Measurements from ENCODE around the gene PLPPR1. TPM values are rescaled to one million over a fixed set of nuclear protein-coding genes. Genes with fewer than 3 reads are reported as not detected.

The PLPPR1 gene
- polyA plus RNA-seq, 3 donors = not detected

DNA sequence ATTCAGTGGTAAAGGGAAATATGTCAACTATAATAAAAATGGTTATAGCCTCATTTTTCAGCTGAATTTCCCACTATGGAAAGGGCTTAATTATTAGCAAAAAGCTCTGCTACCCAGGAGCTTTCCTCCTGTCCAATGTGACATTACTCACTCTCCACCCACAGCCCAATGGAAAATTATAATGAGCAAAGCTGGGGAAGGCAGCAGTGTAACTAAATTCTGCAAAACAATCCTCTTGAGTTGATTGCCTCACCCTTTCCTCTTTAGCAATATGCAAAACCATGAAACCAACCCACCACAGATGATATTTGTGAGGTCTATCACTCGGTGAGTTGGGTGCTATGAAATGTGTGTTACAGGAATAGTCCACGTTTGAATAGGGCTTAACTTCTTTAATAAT, 14.0 kb upstream of the PLPPR1 start:
- TF ChIP-seq, protein P1, sequence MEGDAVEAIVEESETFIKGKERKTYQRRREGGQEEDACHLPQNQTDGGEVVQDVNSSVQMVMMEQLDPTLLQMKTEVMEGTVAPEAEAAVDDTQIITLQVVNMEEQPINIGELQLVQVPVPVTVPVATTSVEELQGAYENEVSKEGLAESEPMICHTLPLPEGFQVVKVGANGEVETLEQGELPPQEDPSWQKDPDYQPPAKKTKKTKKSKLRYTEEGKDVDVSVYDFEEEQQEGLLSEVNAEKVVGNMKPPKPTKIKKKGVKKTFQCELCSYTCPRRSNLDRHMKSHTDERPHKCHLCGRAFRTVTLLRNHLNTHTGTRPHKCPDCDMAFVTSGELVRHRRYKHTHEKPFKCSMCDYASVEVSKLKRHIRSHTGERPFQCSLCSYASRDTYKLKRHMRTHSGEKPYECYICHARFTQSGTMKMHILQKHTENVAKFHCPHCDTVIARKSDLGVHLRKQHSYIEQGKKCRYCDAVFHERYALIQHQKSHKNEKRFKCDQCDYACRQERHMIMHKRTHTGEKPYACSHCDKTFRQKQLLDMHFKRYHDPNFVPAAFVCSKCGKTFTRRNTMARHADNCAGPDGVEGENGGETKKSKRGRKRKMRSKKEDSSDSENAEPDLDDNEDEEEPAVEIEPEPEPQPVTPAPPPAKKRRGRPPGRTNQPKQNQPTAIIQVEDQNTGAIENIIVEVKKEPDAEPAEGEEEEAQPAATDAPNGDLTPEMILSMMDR (IDR thresholded peaks at IDR 0.05) = no peak
- H3K9me3 Mint-ChIP-seq = peaks cover 0 to 3% (median 0%) of the 10 kb centered on the region in 7 donors

DNA sequence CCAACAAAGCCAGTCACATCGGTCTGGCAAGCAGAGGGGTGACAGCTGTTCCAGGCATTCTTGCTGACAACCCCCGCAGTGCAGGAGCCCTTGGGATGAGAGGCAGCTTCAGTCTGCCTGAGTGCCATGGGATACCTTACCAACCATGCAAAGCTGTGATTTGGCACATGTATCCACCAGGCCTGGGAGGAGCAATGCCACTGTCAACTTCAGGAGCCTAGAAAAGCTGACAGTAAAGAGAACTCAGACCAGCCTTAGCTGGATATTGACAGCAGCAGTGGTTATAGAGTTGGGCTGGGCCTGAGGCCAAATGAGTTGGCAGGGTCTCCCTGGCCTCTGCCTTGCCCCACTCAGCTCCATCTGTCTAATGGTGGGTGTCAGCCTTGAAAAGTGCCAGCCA, 10.1 kb upstream of the PLPPR1 start:
- Histone ChIP-seq H4K20me1 (ENCODE audit: insufficient read depth, low read length) (no peaks in the 10 kb centered on the region), H3K4me3 (replicated peaks in 1 of 3; ENCODE audit: low read depth in 2 of 3, low read length in 3 of 3) (no peak overlapping the region), H2AFZ (ENCODE audit: insufficient read depth, low read depth, low read length, poor library complexity, severe bottlenecking) (no peak overlapping the region), H3K79me2 (ENCODE audit: insufficient read depth, low read length) (no peaks in the 10 kb centered on the region), H3K4me1 (ENCODE audit: control insufficient read depth in 1 of 2, insufficient read depth in 2 of 2, low read length in 2 of 2) (no peaks in the 10 kb centered on the region), H3K27ac (ENCODE audit: low read depth in 1 of 2, low read length in 2 of 2) (no peak overlapping the region), H3K9me3 (replicated peaks in 1 of 2; ENCODE audit: control insufficient read depth in 1 of 2, insufficient read depth in 1 of 2, low read length in 2 of 2) (no peaks in the 10 kb centered on the region), H3K9ac (ENCODE audit: insufficient read depth, low read length, poor library complexity, severe bottlenecking) (no peak overlapping the region), H3K27me3 (ENCODE audit: control insufficient read depth in 2 of 2, insufficient read depth in 2 of 2, low read length in 2 of 2) (no peaks in the 10 kb centered on the region), H3K4me2 (replicated peaks; ENCODE audit: extremely low read depth, low read length, poor library complexity, severe bottlenecking) (no peak overlapping the region), H3K36me3 (replicated peaks in 1 of 2; ENCODE audit: control insufficient read depth in 1 of 2, insufficient read depth in 2 of 2, low read length in 2 of 2) (no peaks in the 10 kb centered on the region)
- Mint-ChIP-seq H3K4me1 (no peaks in the 10 kb centered on the region), H3K36me3 (no peaks in the 10 kb centered on the region), H3K4me3 (no peak overlapping the region), H3K27me3 (ENCODE audit: low read depth in 3 of 3) (peaks cover 0 to 4% (median 3%) of the 10 kb centered on the region in 3 donors), H3K9me3 (peaks cover 0 to 1% (median 0%) of the 10 kb centered on the region in 7 donors), H3K27ac (no peak overlapping the region)
- 83% methylated on average over 2 of the region's 2 CpGs for WGBS (ENCODE audit: insufficient coverage)
- intact Hi-C loops (cut with micrococcal nuclease) = no loop called here
- no peak for DNase-seq
- TF ChIP-seq, protein P1 (IDR thresholded peaks at IDR 0.05) = no peak

More for the DNA sequence above, 14.0 kb upstream of the PLPPR1 start:
- no peak overlapping the region for H2AFZ ChIP-seq (ENCODE audit: insufficient read depth, low read depth, low read length, poor library complexity, severe bottlenecking)
- H3K9me3 ChIP-seq (replicated peaks in 1 of 2; ENCODE audit: control insufficient read depth in 1 of 2, insufficient read depth in 1 of 2, low read length in 2 of 2) = no peaks in the 10 kb centered on the region
- H3K27me3 ChIP-seq (ENCODE audit: control insufficient read depth in 2 of 2, insufficient read depth in 2 of 2, low read length in 2 of 2) = no peaks in the 10 kb centered on the region
- H3K79me2 ChIP-seq (ENCODE audit: insufficient read depth, low read length) = no peaks in the 10 kb centered on the region
- no peaks in the 10 kb centered on the region for H3K27me3 Mint-ChIP-seq (ENCODE audit: low read depth in 3 of 3)
- intact Hi-C loops (cut with micrococcal nuclease) = no loop called here
- H3K36me3 Mint-ChIP-seq = no peaks in the 10 kb centered on the region
- no peaks in the 10 kb centered on the region for H4K20me1 ChIP-seq (ENCODE audit: insufficient read depth, low read length)
- no peaks in the 10 kb centered on the region for H3K36me3 ChIP-seq (replicated peaks in 1 of 2; ENCODE audit: control insufficient read depth in 1 of 2, insufficient read depth in 2 of 2, low read length in 2 of 2)
- H3K4me1 ChIP-seq (ENCODE audit: control insufficient read depth in 1 of 2, insufficient read depth in 2 of 2, low read length in 2 of 2) = no peaks in the 10 kb centered on the region
- no peak for DNase-seq
- H3K4me1 Mint-ChIP-seq = no peaks in the 10 kb centered on the region
- no peak overlapping the region for H3K4me3 ChIP-seq (replicated peaks in 1 of 3; ENCODE audit: low read depth in 2 of 3, low read length in 3 of 3)
- no peak overlapping the region for H3K4me3 Mint-ChIP-seq
- no peak overlapping the region for H3K9ac ChIP-seq (ENCODE audit: insufficient read depth, low read length, poor library complexity, severe bottlenecking)
- H3K4me2 ChIP-seq (replicated peaks; ENCODE audit: extremely low read depth, low read length, poor library complexity, severe bottlenecking) = no peak overlapping the region
- H3K27ac ChIP-seq (ENCODE audit: low read depth in 1 of 2, low read length in 2 of 2) = no peak overlapping the region
- no peak overlapping the region for H3K27ac Mint-ChIP-seq
- no CpG with 5 or more reads among the region's 2 CpGs for whole genome bisulfite sequencing (ENCODE audit: insufficient coverage)

Measured in CD14-positive monocyte (primary cell).